NCI-H510A (cell line): ENCODE measurements around the gene ARMH2.
"Not testable (repeated sequence)": the region's sequence is repeated elsewhere in the genome, so short reads cannot be mapped to it uniquely, and the experiment has no call there.

Source experiments
- DNase-seq: peaks from one replicate; lab custom pipeline; 2025; lab: John Stamatoyannopoulos, UW

Gene ARMH2

GRCh38 chr6:24818346-24818745, 19.6 kb upstream of the ARMH2 start:
- no peak for DNase-seq

- DNase-seq: no peak
These were observed 11.0 kb upstream of the ARMH2 start for GRCh38 chr6:24809728-24810127.

GRCh38 chr6:24807584-24807983, 8.9 kb upstream of the ARMH2 start:
- DNase-seq: no peak

GRCh38 chr6:24802271-24803059, 3.7 kb upstream of the ARMH2 start:
- DNase-seq: no peak

- no peak for DNase-seq
These were observed 811 bp upstream of the ARMH2 start for GRCh38 chr6:24799541-24799915.

- DNase-seq: no peak
These were observed 1.0 kb downstream of the ARMH2 start for GRCh38 chr6:24797596-24798216.

GRCh38 chr6:24796616-24797290, 2.0 kb downstream of the ARMH2 start:
- DNase-seq: no peak

- no peak for DNase-seq
These were observed 3.6 kb downstream of the ARMH2 start for GRCh38 chr6:24795106-24795505.

- DNase-seq: no peak
These were observed 10.6 kb downstream of the ARMH2 start for GRCh38 chr6:24788031-24788665.

GRCh38 chr6:24780206-24780605, 18.5 kb downstream of the ARMH2 start:
- no peak for DNase-seq

- DNase-seq: no peak
These were observed 19.2 kb downstream of the ARMH2 start for GRCh38 chr6:24779416-24780016.

GRCh38 chr6:24778878-24779277, 19.8 kb downstream of the ARMH2 start:
- DNase-seq: no peak

GRCh38 chr6:24778121-24778520, 20.6 kb downstream of the ARMH2 start:
- no peak for DNase-seq

- no peak for DNase-seq
These were observed 21.5 kb downstream of the ARMH2 start for GRCh38 chr6:24777227-24777626.

GRCh38 chr6:24775520-24776058, 23.1 kb downstream of the ARMH2 start:
- DNase-seq: no peak

- DNase-seq: peak; percentile 95
These were observed 23.8 kb downstream of the ARMH2 start, which contains the start of gene GMNN for GRCh38 chr6:24774696-24775519. TSS of gene GMNN (plus strand) at chr6:24774937. CDS start at chr6:24777247, 2,310 bp downstream.

- no peak for DNase-seq
These were observed 30.4 kb downstream of the ARMH2 start for GRCh38 chr6:24768361-24768760.

- no peak for DNase-seq
These were observed 31.8 kb downstream of the ARMH2 start for GRCh38 chr6:24766680-24767462.

- DNase-seq: not testable (repeated sequence)
These were observed 32.7 kb downstream of the ARMH2 start for GRCh38 chr6:24765968-24766367.
